ENCODE data around the gene MAPK7.

The MAPK7 gene

DNA sequence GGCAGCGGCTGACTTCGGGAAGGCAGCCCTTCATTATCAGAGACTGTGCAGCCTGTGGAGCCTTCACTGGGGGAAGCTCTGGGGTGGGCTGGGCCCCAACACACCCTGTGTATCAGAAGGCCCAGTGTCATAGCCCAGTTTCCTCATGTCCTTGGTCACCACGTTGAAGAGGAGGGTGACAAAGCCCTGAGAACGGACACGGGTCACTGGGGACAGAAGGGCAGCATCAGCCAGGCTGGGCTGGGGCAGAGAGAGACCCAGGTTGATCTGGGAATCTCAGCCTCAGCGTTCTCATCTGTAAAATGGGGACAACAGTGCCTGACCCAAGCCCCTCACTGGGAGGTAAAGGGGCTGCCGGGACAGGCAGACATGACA, 35.1 kb upstream of the MAPK7 start:
- no peak for TF ChIP-seq ZFX (IDR thresholded peaks at IDR 0.05; ENCODE audit: borderline replicate concordance)
- TF ChIP-seq, protein P1, sequence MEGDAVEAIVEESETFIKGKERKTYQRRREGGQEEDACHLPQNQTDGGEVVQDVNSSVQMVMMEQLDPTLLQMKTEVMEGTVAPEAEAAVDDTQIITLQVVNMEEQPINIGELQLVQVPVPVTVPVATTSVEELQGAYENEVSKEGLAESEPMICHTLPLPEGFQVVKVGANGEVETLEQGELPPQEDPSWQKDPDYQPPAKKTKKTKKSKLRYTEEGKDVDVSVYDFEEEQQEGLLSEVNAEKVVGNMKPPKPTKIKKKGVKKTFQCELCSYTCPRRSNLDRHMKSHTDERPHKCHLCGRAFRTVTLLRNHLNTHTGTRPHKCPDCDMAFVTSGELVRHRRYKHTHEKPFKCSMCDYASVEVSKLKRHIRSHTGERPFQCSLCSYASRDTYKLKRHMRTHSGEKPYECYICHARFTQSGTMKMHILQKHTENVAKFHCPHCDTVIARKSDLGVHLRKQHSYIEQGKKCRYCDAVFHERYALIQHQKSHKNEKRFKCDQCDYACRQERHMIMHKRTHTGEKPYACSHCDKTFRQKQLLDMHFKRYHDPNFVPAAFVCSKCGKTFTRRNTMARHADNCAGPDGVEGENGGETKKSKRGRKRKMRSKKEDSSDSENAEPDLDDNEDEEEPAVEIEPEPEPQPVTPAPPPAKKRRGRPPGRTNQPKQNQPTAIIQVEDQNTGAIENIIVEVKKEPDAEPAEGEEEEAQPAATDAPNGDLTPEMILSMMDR (IDR thresholded peaks at IDR 0.05): no peak
- no peak overlapping the region for H3K27ac ChIP-seq

DNA sequence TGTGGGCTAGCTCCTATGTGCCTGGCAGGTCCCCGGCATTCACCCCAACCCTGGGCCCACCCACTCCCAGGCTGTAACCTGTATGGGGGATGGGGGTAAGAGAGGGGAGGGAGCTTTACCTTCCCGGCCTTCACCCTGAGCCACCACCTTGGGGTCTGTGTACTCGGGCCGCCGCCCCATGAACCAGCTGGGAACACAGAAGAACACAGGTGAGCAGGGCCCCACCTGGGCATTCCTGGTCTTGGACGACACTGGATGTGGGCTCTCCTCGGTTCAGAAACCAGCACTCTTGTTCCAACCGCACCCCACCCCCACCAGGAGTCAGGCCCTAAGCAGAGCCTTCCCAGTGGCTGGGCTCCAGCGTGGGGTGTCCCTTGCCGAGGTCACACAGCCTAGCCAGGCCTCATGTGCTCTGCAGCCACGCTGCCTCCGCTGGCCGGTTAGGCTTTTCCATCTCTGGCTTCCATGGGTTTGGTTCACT, 34.6 kb upstream of the MAPK7 start:
- no peak overlapping the region for H3K27ac ChIP-seq
- TF ChIP-seq, protein P1 (IDR thresholded peaks at IDR 0.05): no peak
- no peak for TF ChIP-seq ZFX (IDR thresholded peaks at IDR 0.05; ENCODE audit: borderline replicate concordance)

DNA sequence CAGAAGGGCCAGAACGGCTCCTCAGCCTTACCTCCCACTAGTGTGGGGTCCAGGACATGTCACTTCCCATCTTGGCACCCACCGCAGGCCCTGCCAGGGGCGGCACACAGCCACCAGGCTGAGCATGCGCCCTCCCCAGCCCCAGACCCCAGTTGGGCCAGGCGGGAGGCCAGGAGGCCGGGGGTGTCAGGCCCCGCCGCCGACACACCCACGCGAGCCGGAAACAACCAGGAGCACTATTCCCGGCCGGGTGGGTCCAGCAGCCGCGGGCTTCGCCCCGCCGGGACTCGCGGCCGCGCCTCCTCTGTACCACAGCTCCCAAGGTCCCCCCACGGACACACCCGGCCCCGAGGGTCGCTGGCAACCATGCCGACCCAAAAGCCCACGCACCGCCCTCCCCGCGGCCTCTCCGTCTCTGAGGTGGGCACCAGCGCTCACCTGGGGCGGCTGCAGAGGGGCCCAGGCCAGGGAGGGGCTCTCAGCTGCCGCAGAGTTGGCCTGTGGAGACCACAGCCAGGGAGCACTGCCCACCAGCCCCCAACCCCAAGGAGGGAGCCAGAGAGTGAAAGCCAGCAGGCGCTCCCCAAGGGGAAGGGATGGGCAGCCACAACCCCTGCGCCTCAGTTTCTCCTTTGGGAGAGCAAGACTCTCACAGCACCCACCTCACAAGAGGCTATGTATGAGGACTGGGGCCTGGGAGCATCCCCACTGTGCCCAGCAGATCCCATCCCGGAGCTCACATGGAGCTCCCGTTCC, 33.8 kb upstream of the MAPK7 start:
- H3K27ac ChIP-seq: no peak overlapping the region
- TF ChIP-seq ZFX (IDR thresholded peaks at IDR 0.05; ENCODE audit: borderline replicate concordance): no peak
- TF ChIP-seq, protein P1 (IDR thresholded peaks at IDR 0.05): no peak

DNA sequence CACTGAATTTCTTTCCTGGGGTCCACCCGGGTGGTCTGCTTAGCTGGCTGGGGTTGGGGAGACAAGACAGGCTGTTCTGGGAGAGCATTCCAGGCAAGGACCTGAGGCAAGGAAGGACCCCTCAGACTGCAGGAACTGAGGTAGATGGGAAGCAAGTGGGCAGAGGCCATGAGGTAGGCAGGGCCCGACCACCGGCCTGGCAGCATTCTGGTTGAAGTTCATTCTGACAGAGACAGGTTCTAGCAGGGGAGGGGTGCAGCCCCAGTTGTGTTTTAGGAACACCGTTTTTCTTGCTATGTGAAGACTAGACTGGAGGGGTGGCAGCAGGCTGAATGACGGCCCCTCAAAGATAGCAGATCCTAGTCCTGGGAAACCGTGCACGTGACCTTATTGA, 33.2 kb upstream of the MAPK7 start:
- H3K27ac ChIP-seq: no peak overlapping the region
- TF ChIP-seq, protein P1 (IDR thresholded peaks at IDR 0.05): no peak

DNA sequence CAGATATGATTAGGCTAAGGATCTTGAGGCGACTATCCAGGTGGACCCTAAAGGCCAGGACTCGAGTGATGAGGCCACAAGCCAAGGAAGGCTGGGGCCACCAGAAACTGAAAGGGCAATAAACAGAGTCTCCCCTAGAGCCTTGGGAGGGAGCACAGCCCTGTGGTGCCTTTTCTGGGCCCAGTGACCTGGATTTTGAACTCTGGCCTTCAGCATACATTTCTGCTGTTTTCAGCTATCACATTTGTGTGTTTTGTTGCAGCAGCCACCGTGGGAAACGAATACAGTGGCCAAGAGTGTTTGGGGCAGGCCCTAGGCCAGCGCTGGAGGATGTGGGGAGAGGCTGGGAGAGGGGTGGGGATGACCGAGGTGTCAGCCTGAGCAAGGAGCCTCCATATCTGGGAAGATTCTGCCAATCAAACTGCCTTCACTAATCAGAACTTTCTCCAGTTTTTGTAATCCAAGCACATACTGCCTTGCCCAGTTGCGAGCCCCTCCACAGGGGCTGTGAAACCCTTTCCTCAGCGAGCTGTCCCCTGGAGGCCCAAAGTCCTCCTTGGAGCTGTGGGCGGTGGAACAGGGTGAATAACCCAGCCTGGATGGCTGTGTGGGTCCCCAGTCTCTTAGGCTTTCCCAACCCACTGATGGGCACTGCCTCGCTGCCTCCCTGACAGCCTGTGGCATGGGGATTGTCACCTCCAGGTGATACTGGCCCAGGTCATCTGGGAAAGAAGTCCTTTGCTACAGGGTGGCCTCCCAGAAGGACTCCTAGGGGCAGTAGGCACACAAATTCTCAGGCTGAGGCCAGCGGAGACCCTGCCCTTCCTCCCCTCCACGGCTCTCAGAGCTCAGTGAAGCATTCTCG, 32.6 kb upstream of the MAPK7 start:
- no peak for TF ChIP-seq ZFX (IDR thresholded peaks at IDR 0.05; ENCODE audit: borderline replicate concordance)
- TF ChIP-seq, protein P1 (IDR thresholded peaks at IDR 0.05): no peak
- no peak overlapping the region for H3K27ac ChIP-seq

DNA sequence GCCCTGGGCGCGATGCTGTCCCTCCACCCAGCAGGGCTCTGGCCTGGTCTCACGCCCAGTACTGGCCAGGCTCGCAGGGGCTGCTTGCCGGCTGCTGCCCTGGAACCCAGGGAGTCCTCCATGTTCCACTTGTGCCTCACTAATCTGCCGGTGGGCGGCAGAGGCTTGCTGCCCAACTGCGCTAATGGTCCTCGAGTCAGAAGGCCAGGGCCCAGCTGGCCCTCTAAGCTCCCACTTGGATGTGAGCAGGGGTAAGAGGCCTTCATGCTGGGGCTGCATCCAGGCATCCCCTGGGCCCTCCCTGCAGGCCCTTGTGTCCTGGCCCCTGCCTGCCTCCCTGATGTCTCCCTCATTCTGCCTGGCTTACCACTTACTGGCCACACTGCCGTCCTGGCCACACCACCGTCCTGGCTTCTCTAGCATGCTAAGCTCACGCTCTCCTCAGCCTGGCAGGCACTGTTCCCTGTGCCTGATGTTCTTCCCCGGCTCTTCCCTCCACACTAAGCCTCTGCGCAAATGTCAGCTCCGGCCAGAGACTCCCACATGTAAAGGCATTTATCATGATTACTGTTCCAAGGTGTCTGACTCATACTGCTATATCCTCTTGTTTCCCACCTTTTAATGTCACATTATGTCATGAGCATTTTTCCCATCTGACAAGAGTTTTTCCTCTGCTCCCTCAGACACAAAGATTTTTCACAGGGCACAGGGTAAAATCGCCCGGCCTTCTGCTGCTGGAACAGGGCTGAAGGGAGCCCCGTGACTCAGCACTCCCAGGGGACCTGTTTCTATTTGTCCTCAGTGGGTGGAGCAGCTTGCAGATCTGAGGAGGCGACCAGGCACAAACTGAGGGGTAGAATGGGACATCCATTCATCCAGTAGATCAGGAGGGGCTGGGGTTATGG, 31.7 kb upstream of the MAPK7 start:
- no peak for TF ChIP-seq ZFX (IDR thresholded peaks at IDR 0.05; ENCODE audit: borderline replicate concordance)
- TF ChIP-seq, protein P1 (IDR thresholded peaks at IDR 0.05): no peak
- H3K27ac ChIP-seq: no peak overlapping the region
